Activated CD4-positive, CD25-positive, alpha-beta regulatory T cell treated with anti-CD3 and anti-CD28 coated beads, Interleukin-2, amount 50 U/mL, for 24 hours (primary cell): Measurements from ENCODE around the gene SENP8.
"Not testable (repeated sequence)": the region's sequence is repeated elsewhere in the genome, so short reads cannot be mapped to it uniquely, and the experiment has no call there.

ENCODE experiments used
- ATAC-seq, 2 donors: fragments of 150-1000 bp; cut with Tn5 transposase; one replicate each; pipeline ENCODE4 v1.10.0; 2021; ENCODE audit warnings: mild to moderate bottlenecking in 1 of 2, moderate library complexity in 1 of 2

The SENP8 gene

DNA sequence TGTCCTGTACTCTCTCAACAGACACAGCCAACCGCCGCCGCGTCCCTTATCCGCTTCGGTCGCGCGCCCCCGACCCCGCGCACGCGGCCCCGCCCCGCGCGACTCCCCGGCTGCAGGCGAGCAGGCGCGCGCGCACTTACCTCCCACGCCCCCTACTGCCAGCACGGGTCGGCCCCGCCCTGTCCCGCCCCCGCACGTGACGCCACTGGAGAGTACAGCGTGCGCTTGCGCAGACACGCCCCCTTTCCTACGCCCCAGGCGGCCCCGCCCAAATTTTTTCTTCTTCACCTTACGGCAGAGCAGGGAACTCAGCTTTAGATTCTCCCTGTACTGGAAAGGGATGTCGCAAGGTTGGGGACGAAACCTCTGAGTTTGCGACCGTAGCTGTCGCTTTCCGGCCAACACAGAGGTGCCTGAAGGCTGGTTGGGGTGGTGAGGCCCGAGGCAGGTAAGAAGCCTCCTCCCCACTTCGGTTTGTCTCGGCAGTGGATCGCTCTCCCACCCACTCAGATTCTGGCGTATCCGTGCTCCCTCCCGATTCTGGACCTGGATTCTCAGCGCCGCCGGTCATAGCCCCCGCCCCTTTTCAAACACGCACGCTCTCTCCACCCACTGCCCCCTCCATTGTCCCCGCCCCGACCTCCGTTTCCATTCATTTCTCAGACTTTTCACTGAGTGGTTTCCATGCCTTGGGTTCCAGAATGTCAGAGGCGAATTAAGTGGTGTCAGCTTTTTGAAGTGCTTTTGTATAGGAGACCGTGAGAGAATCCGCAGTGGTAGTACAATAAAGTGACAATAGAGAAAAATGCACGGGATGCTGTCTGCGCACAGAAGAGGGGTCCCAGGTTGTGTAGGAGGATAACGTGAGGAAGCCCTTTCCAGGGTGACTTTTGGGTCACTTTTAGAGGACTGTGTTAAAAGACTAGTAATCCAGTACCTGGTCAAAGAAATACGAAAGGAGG lies at the start of gene SENP8, which contains the start of gene MYO9A:
Gene SENP8, plus strand, starts transcription at position 387 of the 962 bp plus-strand sequence. CDS start 21,221 bp downstream, outside the sequence.
Gene MYO9A, minus strand, starts transcription at position 134 of the 962 bp plus-strand sequence. CDS start 71,587 bp downstream, outside the sequence.
- ATAC-seq = peak; percentile 69 to 75

DNA sequence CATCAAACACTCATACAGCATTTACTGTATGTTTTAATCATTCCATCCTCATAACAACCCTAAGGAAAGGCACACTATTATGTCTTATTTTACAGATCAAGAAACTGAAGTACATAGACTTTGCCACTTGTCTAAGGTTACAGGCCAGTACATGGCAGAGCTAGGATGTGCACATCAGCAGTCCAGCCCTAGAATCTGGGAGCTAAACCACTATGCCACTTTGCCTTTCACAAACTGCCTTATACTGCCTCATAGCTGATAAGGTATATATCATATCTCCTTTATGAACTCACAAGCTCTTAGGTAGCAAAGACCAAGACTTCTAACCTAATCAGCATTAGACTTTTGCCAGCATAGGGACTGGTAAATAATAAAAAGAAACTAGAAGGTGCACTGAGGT lies 49.3 kb upstream of the SENP8 start:
- no peak for ATAC-seq

DNA sequence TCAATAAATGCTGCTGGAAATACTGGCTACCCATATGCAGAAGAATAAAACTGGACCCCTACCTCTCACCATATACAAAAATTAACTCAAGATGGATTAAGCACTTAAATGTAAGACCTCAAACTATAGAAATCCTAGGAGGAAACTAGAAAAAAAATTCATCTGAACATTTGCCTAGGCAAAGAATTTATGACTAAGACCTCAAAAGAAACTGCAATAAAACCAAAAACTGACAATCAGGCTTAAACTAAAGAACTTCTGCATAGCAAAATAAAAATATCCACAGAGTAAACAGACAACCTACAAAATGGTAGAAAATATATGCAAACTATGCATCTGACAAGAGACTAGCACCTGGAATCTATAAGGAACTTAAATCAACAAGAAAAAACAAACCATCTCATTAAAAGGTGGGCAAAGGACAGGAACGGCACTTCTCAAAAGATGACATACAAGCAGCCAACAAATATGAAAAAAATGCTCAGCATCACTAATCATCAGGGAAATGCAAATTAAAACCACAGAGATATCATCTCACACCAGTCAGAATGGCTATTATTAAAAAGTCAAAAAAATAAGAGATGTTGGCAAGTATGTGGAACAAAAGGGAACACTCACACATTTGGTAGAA lies 47.3 kb upstream of the SENP8 start:
- ATAC-seq = no peak

DNA sequence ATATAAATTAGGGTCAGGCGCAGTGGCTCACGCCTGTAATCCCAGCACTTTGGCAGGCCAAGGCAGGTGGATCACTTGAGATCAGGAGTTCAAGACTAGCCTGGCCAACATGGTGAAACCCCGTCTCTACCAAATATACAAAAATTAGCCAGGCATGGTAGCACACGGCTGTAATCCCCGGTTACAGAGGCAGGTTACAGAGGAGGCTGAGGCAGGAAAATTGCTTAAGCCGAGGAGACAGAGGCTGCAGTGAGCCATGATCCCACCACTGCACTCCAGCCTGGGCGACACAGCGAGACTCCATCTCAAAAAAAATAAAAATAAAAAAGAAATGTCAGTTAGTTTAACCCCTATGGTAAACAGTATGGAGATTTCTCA lies 46.8 kb upstream of the SENP8 start:
- ATAC-seq = not testable (repeated sequence)

DNA sequence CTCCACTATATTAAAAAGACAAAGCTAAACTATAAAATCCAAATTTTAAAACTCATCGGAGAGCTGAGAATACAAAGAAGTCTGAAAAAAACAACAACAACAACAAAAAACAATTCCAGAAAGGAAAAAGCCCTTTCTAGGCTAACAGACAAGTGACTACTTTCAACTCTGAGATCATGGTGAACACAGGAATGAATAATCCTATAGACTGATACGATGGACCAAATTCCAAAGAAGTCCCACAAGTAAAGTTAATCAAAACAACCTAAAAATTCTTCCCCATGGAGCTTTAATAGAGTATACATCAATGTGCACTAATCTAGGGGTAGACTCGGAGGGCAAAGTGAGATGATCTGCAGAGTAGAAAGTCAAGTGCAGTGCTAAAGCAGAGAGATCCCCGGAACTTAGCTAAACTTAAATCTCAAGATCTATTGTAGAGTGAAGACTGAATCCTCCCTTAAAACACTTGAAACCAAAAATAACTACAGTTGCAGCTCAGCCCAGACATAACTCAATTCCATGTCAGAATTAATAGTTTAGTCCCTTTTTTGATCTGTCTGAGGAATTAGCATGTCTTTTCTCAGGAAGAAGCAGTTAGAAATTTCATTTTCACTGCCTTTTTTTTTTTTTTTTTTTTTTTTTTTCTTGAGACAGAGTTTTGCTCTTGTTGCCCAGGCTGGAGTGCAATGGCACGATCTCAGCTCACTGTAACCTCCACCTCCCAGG lies 43.7 kb upstream of the SENP8 start:
- no peak for ATAC-seq

DNA sequence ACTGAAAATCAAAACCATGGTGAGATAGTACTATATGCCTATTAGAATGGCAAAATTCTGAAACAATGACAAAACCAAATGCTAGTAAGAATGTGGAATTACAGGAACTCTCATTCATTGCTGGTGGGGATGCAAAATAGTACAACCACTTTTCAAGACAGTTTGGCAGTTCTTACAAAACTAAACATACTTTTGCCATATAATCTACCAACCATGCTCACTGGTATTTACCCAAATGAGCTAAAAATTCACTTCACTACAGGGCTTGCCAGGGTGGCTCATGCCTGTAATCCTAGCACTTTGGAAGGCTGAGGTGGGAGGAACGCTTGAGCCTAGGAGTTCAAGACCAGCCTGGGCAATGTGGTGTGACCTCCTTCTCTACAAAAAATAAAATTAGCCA lies 40.3 kb upstream of the SENP8 start:
- no peak for ATAC-seq

DNA sequence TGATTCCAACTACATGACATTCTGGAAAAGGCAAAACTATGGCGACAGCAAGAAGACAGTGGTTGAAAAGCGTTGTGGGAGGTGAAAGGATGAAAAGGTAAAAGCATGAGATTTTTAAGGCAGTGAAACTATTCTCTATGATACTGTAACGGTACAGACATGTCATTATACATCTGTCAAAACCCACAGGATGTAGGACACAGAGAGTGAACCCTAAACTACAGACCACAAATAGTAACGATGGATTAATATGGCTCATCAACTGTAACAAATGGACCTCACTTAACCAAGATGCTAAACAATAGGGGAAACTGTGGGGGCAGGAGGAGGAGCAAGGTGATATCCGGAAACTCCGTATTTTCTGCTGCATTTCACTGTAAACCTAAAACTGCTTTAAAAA lies 39.3 kb upstream of the SENP8 start:
- peak in 1 of 2 donors; percentile 49 for ATAC-seq

DNA sequence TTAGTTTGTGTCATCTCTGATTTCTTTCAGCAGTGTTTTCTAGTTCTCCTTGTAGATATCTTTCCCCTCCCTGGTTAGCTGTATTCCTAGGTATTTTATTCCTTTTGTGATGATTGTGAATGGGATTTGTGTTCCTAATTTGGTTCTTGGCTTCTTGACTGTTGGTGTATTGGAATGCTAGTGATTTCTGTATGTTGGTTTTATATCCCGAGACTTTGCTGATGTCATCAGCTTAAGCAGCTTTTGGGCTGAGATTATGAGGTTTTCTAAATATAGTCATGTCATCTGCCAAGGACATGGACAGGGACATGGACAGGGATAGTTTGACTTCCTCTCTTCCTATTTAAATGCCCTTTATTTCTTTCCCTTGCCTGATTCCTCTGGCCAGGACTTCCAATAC lies 36.0 kb upstream of the SENP8 start:
- no peak for ATAC-seq

DNA sequence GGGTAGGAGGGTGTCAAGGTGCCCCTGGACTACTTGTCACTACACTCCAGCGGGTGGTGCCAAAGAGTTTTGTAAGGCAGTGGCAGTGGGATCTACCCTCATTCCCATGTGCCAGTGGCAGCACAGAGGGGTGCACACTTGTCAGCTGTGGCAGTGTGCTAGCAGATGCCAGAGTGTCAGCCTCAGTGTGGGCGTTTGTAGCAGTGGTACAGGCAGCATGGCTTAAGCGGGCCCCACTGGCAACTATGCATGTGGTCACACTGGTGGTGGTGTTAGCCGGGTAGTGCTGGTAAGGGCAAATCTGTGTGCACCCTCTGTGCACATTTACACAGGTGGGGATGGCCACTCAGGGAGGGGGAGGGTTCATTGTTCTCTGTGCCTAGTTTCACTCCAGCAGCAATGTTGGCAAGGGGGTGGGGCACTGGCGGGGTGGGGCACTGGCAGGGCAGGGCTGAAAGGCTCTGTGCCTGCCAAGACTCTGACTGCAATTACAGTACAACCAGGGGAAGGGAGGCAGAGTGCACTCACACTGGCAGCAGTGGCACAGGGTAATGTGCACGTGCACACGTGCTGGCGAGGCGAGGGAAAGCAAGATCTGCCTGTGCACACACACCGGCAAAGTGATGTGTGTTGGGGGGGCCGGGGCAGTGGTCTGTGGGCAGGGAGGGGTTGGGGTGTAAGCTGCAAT lies 32.0 kb upstream of the SENP8 start:
- no peak for ATAC-seq

DNA sequence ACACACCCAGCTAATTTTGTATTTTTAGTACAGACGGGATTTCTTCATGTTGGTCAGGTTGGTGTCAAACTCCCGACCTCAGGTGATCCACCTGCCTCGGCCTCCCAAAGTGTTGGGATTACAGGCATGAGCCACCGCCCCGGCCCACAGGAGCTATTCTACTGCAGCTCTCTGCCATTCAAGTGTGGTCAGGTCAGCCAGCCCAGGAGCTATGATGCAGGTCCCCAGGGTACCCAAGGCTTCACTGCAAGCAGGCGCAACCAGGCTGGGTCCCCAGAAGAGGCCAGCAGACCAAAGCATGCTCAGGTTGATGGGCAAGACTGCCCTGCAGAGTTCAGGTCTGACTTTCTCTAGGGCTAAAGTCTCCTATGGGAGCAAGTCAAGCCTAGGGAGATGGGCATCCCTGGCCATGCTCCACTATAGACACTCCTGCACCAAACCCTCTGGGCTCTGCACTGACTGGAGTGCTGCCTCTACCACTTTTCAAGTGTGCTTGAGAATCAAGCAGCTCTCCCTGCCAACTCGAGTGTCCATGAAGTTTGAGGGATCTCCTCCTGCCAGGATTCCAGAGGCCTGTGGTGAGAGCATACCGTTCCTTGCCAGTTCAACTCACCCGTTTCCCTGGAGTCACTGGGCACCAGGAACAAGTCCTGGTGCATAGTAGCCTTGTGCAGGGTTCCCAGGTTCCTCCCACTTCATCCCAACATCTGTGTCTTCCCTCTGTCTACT lies 31.1 kb upstream of the SENP8 start:
- ATAC-seq = no peak

DNA sequence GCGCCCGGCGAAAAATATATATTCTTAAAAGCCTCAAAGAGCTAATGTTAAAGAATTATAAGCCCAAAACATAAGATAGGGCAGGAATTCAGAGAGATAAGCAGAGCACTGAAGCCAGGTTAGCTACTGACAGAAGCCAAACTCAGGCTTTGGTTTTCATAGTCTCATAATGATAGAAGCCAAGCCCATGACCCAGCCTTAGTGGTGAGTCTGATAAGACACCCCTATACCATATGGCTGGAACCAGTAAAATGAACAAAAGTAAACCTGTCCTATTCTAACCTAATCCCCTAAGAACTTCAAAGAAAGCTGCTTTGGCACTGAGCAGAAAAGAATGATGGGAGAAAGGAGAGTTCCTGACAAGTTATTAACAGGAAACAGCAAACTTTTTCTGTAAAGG lies 26.2 kb upstream of the SENP8 start:
- ATAC-seq = no peak

DNA sequence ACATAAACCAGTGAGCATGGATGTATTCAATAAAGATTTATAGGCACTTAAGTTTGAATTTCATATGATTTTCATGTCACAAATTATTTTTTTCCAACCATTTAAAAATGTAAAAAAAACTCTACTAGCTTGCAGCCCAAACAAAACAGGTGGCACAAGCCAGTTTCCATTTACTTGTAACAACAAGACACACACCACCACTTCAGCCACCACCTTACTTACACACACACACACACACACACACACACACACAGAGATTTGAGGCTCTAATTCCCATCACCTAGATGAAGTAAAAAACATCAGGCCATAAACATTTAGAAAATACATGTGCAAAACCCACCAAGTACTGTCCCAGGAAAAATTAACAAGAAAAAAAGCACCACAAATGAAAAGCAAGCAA lies 25.5 kb upstream of the SENP8 start:
- no peak for ATAC-seq

DNA sequence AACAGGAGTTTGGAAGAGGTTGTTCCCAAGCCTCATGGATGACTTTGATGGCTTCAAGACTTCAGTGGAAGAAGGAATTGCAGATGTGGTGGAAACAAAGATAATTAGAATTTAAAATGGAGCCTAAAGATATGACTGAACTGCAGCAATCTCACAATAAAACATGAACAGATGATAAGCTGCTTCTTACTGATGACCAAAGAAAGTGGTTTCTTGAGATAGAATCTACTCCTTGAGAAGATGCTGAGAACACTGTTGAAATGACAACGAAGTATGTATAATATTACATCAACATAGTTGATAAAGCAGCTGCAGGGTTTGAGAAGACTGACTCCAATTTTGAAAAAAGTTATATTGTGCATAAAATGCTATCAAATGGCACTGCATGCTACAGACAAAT lies 21.4 kb upstream of the SENP8 start:
- no peak for ATAC-seq

DNA sequence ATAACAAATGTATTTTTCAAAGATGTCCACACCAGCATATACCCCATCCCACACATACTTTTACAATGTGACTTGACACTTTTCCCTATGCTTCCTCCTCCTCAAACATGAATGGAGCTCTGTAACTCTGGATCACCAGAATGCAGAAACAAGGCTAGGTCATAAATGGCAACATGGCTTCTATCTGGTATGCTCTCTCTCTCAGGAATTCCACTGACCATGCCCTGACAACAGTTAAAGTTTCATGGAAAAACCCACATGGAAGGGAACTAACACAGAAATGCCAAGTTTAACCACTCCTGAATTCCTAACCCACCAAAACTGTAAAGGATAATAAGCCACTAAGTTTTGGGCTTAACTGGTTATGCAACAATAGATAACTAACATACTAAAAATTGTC lies 20.2 kb upstream of the SENP8 start:
- no peak for ATAC-seq

DNA sequence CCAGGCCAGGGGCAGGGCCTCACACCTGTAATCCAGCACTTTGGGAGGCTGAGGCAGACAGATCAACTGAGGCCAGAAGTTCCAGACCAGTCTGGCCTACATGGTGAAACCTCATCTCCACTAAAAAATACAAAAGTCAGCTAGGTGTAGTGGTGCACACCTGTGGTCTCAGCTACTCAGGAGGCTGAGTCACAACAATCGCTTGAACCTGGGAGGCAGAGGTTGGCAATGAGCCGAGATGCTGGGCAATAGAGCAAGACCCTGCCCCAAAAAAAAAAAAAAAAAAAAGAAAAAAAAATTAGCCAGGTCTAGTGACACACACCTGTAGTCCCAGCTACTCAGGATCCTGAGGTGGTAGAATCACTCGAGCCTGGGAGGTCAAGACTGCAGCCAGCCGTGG lies 19.0 kb upstream of the SENP8 start:
- no peak for ATAC-seq

DNA sequence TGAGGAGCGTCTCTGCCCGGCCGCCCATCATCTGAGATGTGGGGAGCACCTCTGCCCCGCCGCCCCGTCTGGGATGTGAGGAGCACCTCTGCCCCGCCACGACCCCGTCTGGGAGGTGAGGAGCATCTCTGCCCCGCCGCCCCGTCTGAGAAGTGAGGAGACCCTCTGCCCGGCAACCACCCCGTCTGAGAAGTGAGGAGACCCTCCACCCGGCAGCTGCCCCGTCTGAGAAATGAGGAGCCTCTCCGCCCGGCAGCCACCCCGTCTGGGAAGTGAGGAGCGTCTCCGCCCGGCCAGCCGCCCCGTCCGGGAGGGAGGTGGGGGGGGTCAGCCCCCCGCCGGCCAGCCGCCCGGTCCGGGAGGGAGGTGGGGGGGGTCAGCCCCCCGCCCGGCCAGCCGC lies 17.7 kb upstream of the SENP8 start:
- ATAC-seq = not testable (repeated sequence)

DNA sequence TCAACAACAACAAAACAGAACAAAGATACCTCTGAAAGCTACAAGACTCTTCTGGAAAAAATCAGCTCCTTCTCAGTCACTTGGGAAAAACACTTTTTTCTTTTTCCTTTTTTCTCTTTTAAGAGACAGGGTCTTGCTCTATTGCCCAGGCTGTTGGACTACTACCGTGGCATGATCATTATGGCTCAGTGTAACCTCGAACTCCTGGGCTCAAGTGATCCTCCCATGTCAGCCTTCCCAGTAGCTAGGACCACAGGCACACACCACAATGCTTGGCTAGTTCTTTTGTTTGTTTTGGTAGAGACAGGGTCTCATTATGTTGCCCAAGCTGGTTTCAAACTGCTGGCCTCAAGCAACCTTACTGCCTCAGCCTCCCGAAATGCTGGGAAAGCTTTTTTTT lies 13.1 kb upstream of the SENP8 start:
- ATAC-seq = no peak

DNA sequence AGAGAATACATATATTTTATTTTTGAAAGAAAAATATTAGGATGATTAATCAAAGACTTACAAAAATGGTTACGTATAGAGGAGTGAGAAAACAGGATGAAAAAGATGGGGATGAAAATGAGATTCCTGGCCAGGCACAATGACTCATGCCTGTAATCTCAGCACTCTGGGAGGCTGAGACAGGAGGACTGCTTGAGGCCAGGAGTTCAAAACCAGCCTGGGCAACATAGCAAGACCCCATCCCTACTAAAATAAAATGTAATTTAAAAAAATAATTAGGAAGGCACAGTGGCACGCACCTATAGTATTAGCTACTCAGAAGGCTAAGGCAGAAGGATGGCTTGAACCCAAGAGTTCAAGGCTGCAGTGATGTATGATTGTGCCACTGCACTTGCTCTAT lies 12.1 kb upstream of the SENP8 start:
- no peak for ATAC-seq

DNA sequence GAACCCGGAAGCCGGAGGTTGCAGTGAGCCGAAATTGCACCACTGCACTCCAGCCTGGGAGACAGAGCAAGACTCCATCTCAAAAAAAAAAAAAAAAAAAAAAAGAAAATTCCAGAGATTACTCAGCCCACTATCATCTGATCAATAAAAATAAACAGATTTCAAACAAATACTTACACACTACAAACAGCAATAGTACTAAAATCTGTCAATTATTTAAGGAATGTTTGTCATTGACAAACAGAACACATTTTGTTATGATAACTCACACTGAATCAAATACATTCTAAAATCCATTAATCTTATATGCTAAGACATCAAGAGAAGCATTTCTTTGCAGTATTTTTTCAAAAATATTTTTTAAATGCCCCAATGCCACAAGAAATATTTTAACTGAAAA lies 7.8 kb upstream of the SENP8 start:
- no peak for ATAC-seq

DNA sequence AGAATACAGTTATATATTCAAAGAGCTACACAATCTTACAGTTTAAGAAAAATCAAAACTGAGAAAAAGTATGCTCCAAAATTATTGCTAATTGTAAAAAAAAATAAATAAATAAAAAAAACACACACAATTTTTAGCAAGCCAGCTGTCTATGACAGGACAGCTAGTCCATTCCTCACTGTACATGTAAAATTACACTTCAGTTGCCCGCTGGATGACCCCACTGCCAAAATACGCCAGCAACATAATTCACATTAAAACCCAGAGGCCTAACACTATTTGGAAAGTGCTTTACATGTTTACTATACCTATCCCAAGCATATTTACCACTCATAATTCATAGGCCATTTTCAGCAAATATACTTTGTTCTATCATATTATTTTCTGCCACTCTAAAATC lies 6.1 kb upstream of the SENP8 start:
- ATAC-seq = no peak

DNA sequence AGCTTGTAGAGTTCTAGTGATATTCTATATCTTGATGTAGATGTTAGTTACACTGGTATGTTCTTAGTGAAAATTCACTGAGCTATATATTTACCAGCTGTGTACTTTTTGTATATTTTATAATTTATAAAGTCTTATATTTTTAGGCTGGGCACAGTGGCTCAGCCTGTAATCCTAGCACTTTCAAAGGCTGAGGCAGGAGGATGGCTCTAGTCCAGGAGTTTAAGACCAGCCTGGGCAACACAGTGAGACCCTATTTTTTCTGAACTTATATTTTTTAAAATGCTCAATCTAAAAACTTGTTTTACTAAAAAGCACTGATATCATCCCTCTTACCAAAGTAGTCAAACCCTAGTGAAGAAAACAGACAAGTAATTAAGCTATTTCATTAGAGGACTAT lies 5.4 kb upstream of the SENP8 start:
- no peak for ATAC-seq
